Measurements from ENCODE around the gene DRAP1. TPM values are rescaled to one million over a fixed set of nuclear protein-coding genes. Genes with fewer than 3 reads are reported as not detected.

Gene DRAP1
- total RNA-seq, 2 donors from 2014 or later: 83.8 to 103 TPM

- Mint-ChIP-seq H3K27me3 (ENCODE audit: insufficient read depth) (peaks cover 3% of the 10 kb centered on the region), H3K4me1 (no peaks in the 10 kb centered on the region), H3K9me3 (no peaks in the 10 kb centered on the region), H3K36me3 (ENCODE audit: low read depth) (peaks cover 19% of the 10 kb centered on the region), H3K4me3 (peak overlapping the region; percentile 79), H3K27ac (peak overlapping the region; percentile 61)
- Histone ChIP-seq H3K9ac (ENCODE audit: extremely low read depth, low read length, poor library complexity, severe bottlenecking) (peak overlapping the region; percentile 38), H3K36me3 (ENCODE audit: control insufficient read depth, insufficient read depth, low read length) (peaks cover 15% of the 10 kb centered on the region), H3K4me1 (ENCODE audit: control insufficient read depth, insufficient read depth, low read length) (peaks cover 7% of the 10 kb centered on the region), H3K27me3 (ENCODE audit: control insufficient read depth, insufficient read depth, low read length, poor library complexity, severe bottlenecking) (no peaks in the 10 kb centered on the region), H3K27ac (ENCODE audit: low read depth, low read length) (no peak overlapping the region), H3K9me3 (ENCODE audit: control insufficient read depth, low read length) (no peaks in the 10 kb centered on the region), H3K4me3 (ENCODE audit: low read length) (peak overlapping the region; percentile 84)
- DNase-seq: peak; percentile 78
- peak; percentile 1 for TF ChIP-seq CTCF (conservative IDR thresholded peaks at IDR 0.05)
- 5 to 21% methylated on average over 13 to 55 of the region's 60 CpGs for WGBS, 2 experiments (ENCODE audit: insufficient coverage in 1 of 2, insufficient read length in 1 of 2)
These were observed 546 bp downstream of the DRAP1 start for GRCh38 chr11:65919573-65920371.

GRCh38 chr11:65920372-65920802, 1.2 kb downstream of the DRAP1 start:
- no peaks in the 10 kb centered on the region for H3K9me3 Mint-ChIP-seq
- H3K4me3 ChIP-seq (ENCODE audit: low read length): peak overlapping the region; percentile 84
- H3K27me3 ChIP-seq (ENCODE audit: control insufficient read depth, insufficient read depth, low read length, poor library complexity, severe bottlenecking): no peaks in the 10 kb centered on the region
- H3K9me3 ChIP-seq (ENCODE audit: control insufficient read depth, low read length): no peaks in the 10 kb centered on the region
- peaks cover 15% of the 10 kb centered on the region for H3K36me3 ChIP-seq (ENCODE audit: control insufficient read depth, insufficient read depth, low read length)
- WGBS, 2 experiments (ENCODE audit: insufficient coverage in 1 of 2, insufficient read length in 1 of 2): 88 to 90% methylated on average over 11 to 15 of the region's 15 CpGs
- peak overlapping the region; percentile 38 for H3K9ac ChIP-seq (ENCODE audit: extremely low read depth, low read length, poor library complexity, severe bottlenecking)
- no peak for DNase-seq
- TF ChIP-seq CTCF (conservative IDR thresholded peaks at IDR 0.05): no peak
- no peak overlapping the region for H3K27ac Mint-ChIP-seq
- H3K4me1 ChIP-seq (ENCODE audit: control insufficient read depth, insufficient read depth, low read length): peaks cover 7% of the 10 kb centered on the region
- H3K27ac ChIP-seq (ENCODE audit: low read depth, low read length): no peak overlapping the region
- H3K4me3 Mint-ChIP-seq: peak overlapping the region; percentile 79
- peaks cover 19% of the 10 kb centered on the region for H3K36me3 Mint-ChIP-seq (ENCODE audit: low read depth)
- no peaks in the 10 kb centered on the region for H3K4me1 Mint-ChIP-seq
- H3K27me3 Mint-ChIP-seq (ENCODE audit: insufficient read depth): no peaks in the 10 kb centered on the region

DNA sequence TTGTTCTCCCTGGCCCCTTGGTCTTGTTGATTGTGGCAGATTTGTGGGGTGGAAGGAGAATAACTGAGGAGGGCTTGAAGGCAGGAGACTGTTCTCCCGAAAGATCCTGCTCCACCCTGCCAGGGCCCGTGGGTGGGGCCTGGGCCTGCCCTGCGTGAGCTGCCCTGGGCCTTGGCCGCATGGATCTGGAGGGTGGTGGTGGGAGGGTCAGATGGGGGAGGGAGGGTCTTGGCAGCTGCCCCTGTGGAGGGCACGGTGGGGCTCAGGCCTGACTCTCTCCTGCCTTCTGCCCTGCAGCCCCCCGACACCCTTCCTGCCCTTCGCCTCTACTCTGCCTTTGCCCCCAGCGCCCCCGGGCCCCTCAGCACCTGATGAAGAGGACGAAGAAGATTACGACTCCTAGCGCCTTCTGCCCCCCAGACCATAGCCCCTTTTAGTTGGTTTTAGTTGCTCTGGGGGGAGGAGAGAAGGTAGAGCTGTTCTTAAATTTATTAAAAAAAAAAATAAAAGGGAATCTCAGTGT, 1.9 kb downstream of the DRAP1 start:
- WGBS, 2 experiments (ENCODE audit: insufficient coverage in 1 of 2, insufficient read length in 1 of 2): 94% methylated on average over 12 of the region's 12 CpGs; no CpG with 5 or more reads in 1 of the 2 experiments
- H3K27ac ChIP-seq (ENCODE audit: low read depth, low read length): no peak overlapping the region
- no peak overlapping the region for H3K27ac Mint-ChIP-seq
- H3K36me3 Mint-ChIP-seq (ENCODE audit: low read depth): peaks cover 19% of the 10 kb centered on the region
- no peaks in the 10 kb centered on the region for H3K27me3 Mint-ChIP-seq (ENCODE audit: insufficient read depth)
- no peak overlapping the region for H3K4me3 ChIP-seq (ENCODE audit: low read length)
- no peaks in the 10 kb centered on the region for H3K4me1 Mint-ChIP-seq
- no peak overlapping the region for H3K9ac ChIP-seq (ENCODE audit: extremely low read depth, low read length, poor library complexity, severe bottlenecking)
- no peak for DNase-seq
- no peaks in the 10 kb centered on the region for H3K9me3 Mint-ChIP-seq
- H3K27me3 ChIP-seq (ENCODE audit: control insufficient read depth, insufficient read depth, low read length, poor library complexity, severe bottlenecking): no peaks in the 10 kb centered on the region
- H3K36me3 ChIP-seq (ENCODE audit: control insufficient read depth, insufficient read depth, low read length): peaks cover 15% of the 10 kb centered on the region
- TF ChIP-seq CTCF (conservative IDR thresholded peaks at IDR 0.05): no peak
- peaks cover 7% of the 10 kb centered on the region for H3K4me1 ChIP-seq (ENCODE audit: control insufficient read depth, insufficient read depth, low read length)
- H3K9me3 ChIP-seq (ENCODE audit: control insufficient read depth, low read length): no peaks in the 10 kb centered on the region
- peak overlapping the region; percentile 79 for H3K4me3 Mint-ChIP-seq

Measured in endodermal cell (in vitro differentiated cells).